GM12878 (cell line): Measurements from ENCODE around the gene SELENOS. TPM values are rescaled to one million over a fixed set of nuclear protein-coding genes. Genes with fewer than 3 reads are reported as not detected.

Experiments
- ATAC-seq: fragments of 200-7000 bp; cut with Tn5 transposase; 3 replicates; pipeline ENCODE4 v1.9.1; 2020; ENCODE audit warnings: mild to moderate bottlenecking, moderate library complexity
- BruUV-seq: library from RNA; stranded (reverse); fragments of 400-500 nt; replicated peaks from 2 replicates; lab custom pipeline; 2021; lab: Mats Ljungman, UMichigan
- CTCF ChIA-PET: fragments of 300-600 bp; sonication (Branson Sonifier 250); formaldehyde crosslinking; extraction: SDS; loops from one replicate; lab custom pipeline; 2021; ENCODE audit warnings: inconsistent platforms; lab: Yijun Ruan, JAX
- POLR2A ChIA-PET: fragments of 350-600 bp; formaldehyde crosslinking; extraction: SDS; loops from one replicate; lab custom pipeline; 2021; ENCODE audit warnings: inconsistent platforms; lab: Charles Lee
- RAD21 ChIA-PET: fragments of 300-600 bp; sonication (Branson Sonifier 250); formaldehyde crosslinking; loops from one replicate; lab custom pipeline; 2023; ENCODE audit warnings: antibody characterized with exemption; ENCODE audit not compliant: unreplicated experiment; lab: Charles Lee
- SMC1A ChIA-PET: fragments of 300-600 bp; sonication (Branson Sonifier 250); formaldehyde crosslinking; loops from one replicate; lab custom pipeline; 2023; ENCODE audit not compliant: unreplicated experiment, uncharacterized antibody; lab: Charles Lee
- DNase-seq: peaks from one replicate; pipeline ENCODE4 v3.0.0-alpha.2; 2011; ENCODE audit warnings: low read depth, low spot score
- FAIRE-seq: peaks from 3 replicates; lab custom pipeline; 2011; peaks lifted over from hg19 to GRCh38; lab: Jason Lieb, UNC
- H2AFZ ChIP-seq: 2 replicates; pipeline ENCODE4 v1.6.0; 2011; ENCODE audit warnings: low read depth, low read length, control low read depth; ENCODE audit not compliant: control insufficient read depth
- H3K27ac ChIP-seq: 2 replicates; pipeline ENCODE4 v1.5.1; 2011; ENCODE audit warnings: control low read depth; ENCODE audit not compliant: control insufficient read depth, insufficient read depth
- H3K27me3 ChIP-seq, 2 experiments: replicated peaks in 1 of 2; 2 replicates each; pipeline versions ENCODE4 v1.6.0 to v1.6.1; 2011; ENCODE audit warnings: low read length in 1 of 2; ENCODE audit not compliant: control insufficient read depth in 2 of 2, insufficient read depth in 2 of 2
- H3K36me3 ChIP-seq, 2 experiments: 2 replicates each; pipeline ENCODE4 v1.5.1; 2011; ENCODE audit warnings: low read length in 1 of 2; ENCODE audit not compliant: control insufficient read depth in 2 of 2, insufficient read depth in 2 of 2
- H3K4me1 ChIP-seq: 2 replicates; pipeline ENCODE4 v1.6.1; 2011; ENCODE audit warnings: mild to moderate bottlenecking, low read length, moderate library complexity, mixed read lengths; ENCODE audit not compliant: control insufficient read depth, insufficient read depth
- H3K4me2 ChIP-seq: 2 replicates; pipeline ENCODE4 v1.6.0; 2011; ENCODE audit warnings: control low read depth; ENCODE audit not compliant: control insufficient read depth, insufficient read depth
- H3K4me3 ChIP-seq: fragments of 200-600 bp; sonication (generic); 2 replicates; pipeline ENCODE4 v1.5.1; 2016
- H3K79me2 ChIP-seq: 2 replicates; pipeline ENCODE4 v1.6.0; 2011; ENCODE audit warnings: low read length; ENCODE audit not compliant: control insufficient read depth, insufficient read depth
- H3K9ac ChIP-seq: 2 replicates; pipeline ENCODE4 v1.8.0; 2011; ENCODE audit warnings: low read length, control low read depth, mixed read lengths; ENCODE audit not compliant: control insufficient read depth, insufficient read depth
- H3K9me3 ChIP-seq: replicated peaks from 3 replicates; pipeline ENCODE4 v1.5.1; 2011; ENCODE audit warnings: mild to moderate bottlenecking, low read length; ENCODE audit not compliant: control insufficient read depth, insufficient read depth
- H4K20me1 ChIP-seq: 2 replicates; pipeline ENCODE4 v1.6.0; 2011; ENCODE audit not compliant: control insufficient read depth, insufficient read depth
- BCL11A ChIP-seq: IDR thresholded peaks from 2 replicates; pipeline ENCODE4 v1.6.1; 2011; ENCODE audit warnings: low read depth, low read length
- BRCA1 ChIP-seq: IDR thresholded peaks from 2 replicates; pipeline ENCODE4 v1.6.1; 2011; ENCODE audit warnings: low read depth, low read length, improper control_type of control experiment
- ETV6 ChIP-seq, 2 experiments: fragments of 450-650 bp in 1 of 2; IDR thresholded peaks in 1 of 2; conservative IDR thresholded peaks in 1 of 2; 2 replicates each; pipeline ENCODE4 v1.6.1; 2014; ENCODE audit warnings: antibody characterized with exemption in 1 of 2, borderline replicate concordance in 1 of 2, low read depth in 1 of 2, mild to moderate bottlenecking in 1 of 2, moderate library complexity in 1 of 2
- GATAD2B ChIP-seq: fragments of 450-650 bp; conservative IDR thresholded peaks from 2 replicates; pipeline ENCODE4 v1.6.1; 2017; ENCODE audit warnings: low read depth, mild to moderate bottlenecking, moderate library complexity
- MTA3 ChIP-seq: IDR thresholded peaks from 2 replicates; pipeline ENCODE4 v1.6.1; 2012; ENCODE audit warnings: low read length, inconsistent platforms, borderline replicate concordance
- SPI1 ChIP-seq: IDR thresholded peaks from 2 replicates; pipeline ENCODE4 v1.6.1; 2011; ENCODE audit warnings: low read depth, mild to moderate bottlenecking, low read length, moderate library complexity, borderline replicate concordance; ENCODE audit not compliant: insufficient read depth
- SREBF1 ChIP-seq: IDR thresholded peaks from 2 replicates; pipeline ENCODE4 v1.6.1; 2012; ENCODE audit warnings: mild to moderate bottlenecking, low read length
- TAF1 ChIP-seq: IDR thresholded peaks from 2 replicates; pipeline ENCODE4 v1.6.1; 2011; ENCODE audit warnings: mild to moderate bottlenecking, low read depth, low read length, borderline replicate concordance
- TBL1XR1 ChIP-seq: IDR thresholded peaks from 2 replicates; pipeline ENCODE4 v1.6.1; 2012; ENCODE audit warnings: low read depth, low read length, improper control_type of control experiment
- ZBED1 ChIP-seq: IDR thresholded peaks from 2 replicates; pipeline ENCODE4 v1.6.1; 2016; ENCODE audit warnings: borderline replicate concordance
- ZNF217 ChIP-seq: fragments of 450-650 bp; IDR thresholded peaks from 2 replicates; pipeline ENCODE4 v1.6.1; 2017; ENCODE audit warnings: antibody characterized with exemption, mild to moderate bottlenecking
- ZNF384 ChIP-seq: IDR thresholded peaks from 2 replicates; pipeline ENCODE4 v1.6.1; 2012; ENCODE audit warnings: low read depth, mild to moderate bottlenecking, low read length, improper control_type of control experiment, borderline replicate concordance
- ZNF622 ChIP-seq: fragments of 450-650 bp; IDR thresholded peaks from 2 replicates; pipeline ENCODE4 v1.6.1; 2017; ENCODE audit warnings: mild to moderate bottlenecking, inconsistent platforms
- WGBS: methylation state at CpG from one replicate; pipeline ENCODE4 v1.1.6; 2016; ENCODE audit warnings: low lambda C conversion rate; ENCODE audit not compliant: insufficient replicate concordance, insufficient coverage; ENCODE audit errors: missing lambda C conversion rate; 5-methylcytosine and 5-hydroxymethylcytosine counted together
- in situ Hi-C: fragments of 300-500 bp; cut with MboI; formaldehyde crosslinking; loops from 9 replicates; pipeline ENCODE4 v1.14.3; 2018; ENCODE audit warnings: mixed read lengths
- intact Hi-C: fragments of 100-400 bp; cut with micrococcal nuclease; formaldehyde crosslinking; loops from one replicate; pipeline ENCODE4 v1.14.2; 2022; ENCODE audit not compliant: unreplicated experiment
- polyA plus RNA-seq, 11 experiments: library from polyadenylated mRNA; depleted of rRNA in 4 of 11; unstranded in 6 of 11; stranded (reverse) in 5 of 11; fragments of >200 nt; fragmentation: Nextera tagmentation in 4 of 11; fragmentation: Illumina TruSeq in 1 of 11; extraction: Ambion mirVana in 4 of 11; extraction: Trizol in 1 of 11; gene quantifications; 1 replicate in 1 of 11; 2 replicates in 10 of 11; pipeline versions ENCODE4 v1.2.1 to v1.2.3, GENCODE V29; 2011 to 2016; ENCODE audit warnings: inconsistent platforms in 2 of 11, missing spikeins in 2 of 11, low read depth in 1 of 11
- total RNA-seq, 4 experiments: library from RNA; depleted of rRNA in 3 of 4; stranded (reverse); fragments of >200 nt in 3 of 4; fragmentation: Illumina TruSeq in 1 of 4; extraction: Trizol in 1 of 4; gene quantifications; 2 replicates each; pipeline versions ENCODE4 v1.2.1 to v1.2.3, GENCODE V29; 2013 to 2021
- TF ChIP-seq, protein P1 (sequence below): fragments of 450-650 bp; conservative IDR thresholded peaks from 2 replicates; pipeline ENCODE4 v1.6.1; 2017; ENCODE audit warnings: mild to moderate bottlenecking, moderate library complexity

SELENOS gene
- total and polyA plus RNA-seq, 10 of the 15 experiments (the other 5 are each of a cell fraction or from before 2014, with no cell fraction given), result 25.8 to 90.1 (median 37.3) TPM

GRCh38 chr15:101324524-101325177 lies 47.4 kb upstream of the SELENOS start:
- Histone ChIP-seq H3K9me3 (no peaks in the 10 kb centered on the region), H4K20me1 (no peaks in the 10 kb centered on the region), H3K4me1 (no peaks in the 10 kb centered on the region), H3K27ac (no peak overlapping the region), H3K79me2 (no peaks in the 10 kb centered on the region), H3K36me3 (no peaks in the 10 kb centered on the region), H3K4me3 (no peak overlapping the region), H3K27me3 (peaks cover 3 to 5% of the 10 kb centered on the region in 2 experiments), H3K9ac (no peak overlapping the region), H2AFZ (no peak overlapping the region), H3K4me2 (no peak overlapping the region)
- TF ChIP-seq SREBF1 (no peak), TBL1XR1 (no peak), MTA3 (no peak), ZNF384 (no peak), GATAD2B (no peak), TAF1 (no peak), BCL11A (no peak), BRCA1 (no peak), ZNF217 (no peak), SPI1 (no peak), ZNF622 (no peak), ZBED1 (no peak), ETV6 (conservative IDR thresholded peaks at IDR 0.05 in 1 of 2, IDR thresholded peaks at IDR 0.05 in 1 of 2; ENCODE audit: borderline replicate concordance in 1 of 2, low read depth in 1 of 2) (no peak)
- TF ChIP-seq, protein P1, sequence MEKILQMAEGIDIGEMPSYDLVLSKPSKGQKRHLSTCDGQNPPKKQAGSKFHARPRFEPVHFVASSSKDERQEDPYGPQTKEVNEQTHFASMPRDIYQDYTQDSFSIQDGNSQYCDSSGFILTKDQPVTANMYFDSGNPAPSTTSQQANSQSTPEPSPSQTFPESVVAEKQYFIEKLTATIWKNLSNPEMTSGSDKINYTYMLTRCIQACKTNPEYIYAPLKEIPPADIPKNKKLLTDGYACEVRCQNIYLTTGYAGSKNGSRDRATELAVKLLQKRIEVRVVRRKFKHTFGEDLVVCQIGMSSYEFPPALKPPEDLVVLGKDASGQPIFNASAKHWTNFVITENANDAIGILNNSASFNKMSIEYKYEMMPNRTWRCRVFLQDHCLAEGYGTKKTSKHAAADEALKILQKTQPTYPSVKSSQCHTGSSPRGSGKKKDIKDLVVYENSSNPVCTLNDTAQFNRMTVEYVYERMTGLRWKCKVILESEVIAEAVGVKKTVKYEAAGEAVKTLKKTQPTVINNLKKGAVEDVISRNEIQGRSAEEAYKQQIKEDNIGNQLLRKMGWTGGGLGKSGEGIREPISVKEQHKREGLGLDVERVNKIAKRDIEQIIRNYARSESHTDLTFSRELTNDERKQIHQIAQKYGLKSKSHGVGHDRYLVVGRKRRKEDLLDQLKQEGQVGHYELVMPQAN, result no peak
- ChIA-PET RAD21 (no interaction called here), SMC1A (no interaction called here), CTCF (interaction anchor here (1.2 kb wide), 1 partner anchor 317 kb away, joined by 3 read pairs; no protein-coding TSS in a partner anchor), POLR2A (no interaction called here)
- in situ Hi-C loops (no loop called here), intact Hi-C loops (no loop called here)
- no TSS peak for BruUV-seq
- FAIRE-seq (no peak), DNase-seq (no peak), ATAC-seq (no peak)
- WGBS, result 53% methylated on average over 13 of the region's 13 CpGs
